Measurements from ENCODE around the gene BRD7. TPM values are rescaled to one million over a fixed set of nuclear protein-coding genes. Genes with fewer than 3 reads are reported as not detected.

The BRD7 gene
- total RNA-seq, 1 donor from 2014 or later: 32.4 TPM

GRCh38 chr16:50288920-50289319 lies 79.9 kb downstream of the BRD7 start:
- DNase-seq: no peak

- no peak for DNase-seq
Observed at GRCh38 chr16:50288026-50288425, 80.8 kb downstream of the BRD7 start.

GRCh38 chr16:50286681-50287080 lies 82.1 kb downstream of the BRD7 start:
- DNase-seq: no peak

- DNase-seq: no peak
Observed at GRCh38 chr16:50285406-50286003, 83.3 kb downstream of the BRD7 start.

GRCh38 chr16:50284131-50284911 lies 84.5 kb downstream of the BRD7 start:
- DNase-seq: no peak

GRCh38 chr16:50282955-50283631 lies 85.7 kb downstream of the BRD7 start:
- DNase-seq: no peak

- DNase-seq: no peak
Observed at GRCh38 chr16:50282010-50282538, 86.7 kb downstream of the BRD7 start.

- DNase-seq: no peak
Observed at GRCh38 chr16:50281391-50282009, 87.3 kb downstream of the BRD7 start.

- no peak for DNase-seq
Observed at GRCh38 chr16:50280932-50281331, 87.9 kb downstream of the BRD7 start.

- DNase-seq: no peak
Observed at GRCh38 chr16:50279504-50279865, 89.3 kb downstream of the BRD7 start.

GRCh38 chr16:50278251-50278650 lies 90.5 kb downstream of the BRD7 start:
- DNase-seq: no peak

GRCh38 chr16:50276801-50277555 lies 91.8 kb downstream of the BRD7 start:
- no peak for DNase-seq

- no peak for DNase-seq
Observed at GRCh38 chr16:50276326-50276640, 92.5 kb downstream of the BRD7 start.

GRCh38 chr16:50275428-50276325 lies 93.1 kb downstream of the BRD7 start:
- no peak for DNase-seq

GRCh38 chr16:50275098-50275415 lies 93.7 kb downstream of the BRD7 start:
- DNase-seq: no peak

GRCh38 chr16:50274326-50275097 lies 94.3 kb downstream of the BRD7 start:
- DNase-seq: no peak

GRCh38 chr16:50273888-50274325 lies 94.9 kb downstream of the BRD7 start:
- no peak for DNase-seq

GRCh38 chr16:50273382-50273690 lies 95.5 kb downstream of the BRD7 start:
- no peak for DNase-seq

- DNase-seq: no peak
Observed at GRCh38 chr16:50272687-50273381, 96.0 kb downstream of the BRD7 start.

- no peak for DNase-seq
Observed at GRCh38 chr16:50272111-50272571, 96.6 kb downstream of the BRD7 start.

All from occipital lobe (tissue), 2 donors.